B cell (primary cell): ENCODE measurements around the gene GRIK3. TPM values are rescaled to one million over a fixed set of nuclear protein-coding genes. Genes with fewer than 3 reads are reported as not detected.

Source experiments
- ATAC-seq: fragments of 200-7000 bp; cut with Tn5 transposase; one replicate; pipeline ENCODE4 v1.10.0; 2021; ENCODE audit warnings: low read depth, mild to moderate bottlenecking, moderate number of reproducible peaks, moderate library complexity
- CTCF ChIA-PET: fragments of 350-600 bp; sonication (Branson Sonifier 250); formaldehyde crosslinking; loops from one replicate; lab custom pipeline; 2021; ENCODE audit warnings: antibody characterized with exemption, inconsistent platforms; lab: Charles Lee
- POLR2A ChIA-PET: fragments of 350-600 bp; sonication (Branson Sonifier 250); formaldehyde crosslinking; loops from one replicate; lab custom pipeline; 2021; ENCODE audit warnings: antibody characterized with exemption; lab: Charles Lee
- DNase-seq: peaks from one replicate; pipeline ENCODE4 v3.0.0; 2013
- H2AFZ ChIP-seq: 2 replicates; pipeline ENCODE4 v1.6.1; 2012; ENCODE audit warnings: mild to moderate bottlenecking, low read depth, low read length; ENCODE audit not compliant: insufficient read depth, poor library complexity, severe bottlenecking
- H3K27ac ChIP-seq, 2 donors: 1 replicate in 1 of 2; 2 replicates in 1 of 2; pipeline ENCODE4 v1.5.1; 2012 to 2013; ENCODE audit warnings: low read length in 2 of 2, mild to moderate bottlenecking in 2 of 2, moderate library complexity in 1 of 2
- H3K27me3 ChIP-seq, 4 experiments: fragments of 200-600 bp in 1 of 4; sonication (generic) in 1 of 4; replicated peaks in 1 of 4; 1 replicate in 2 of 4; 2 replicates in 2 of 4; pipeline versions ENCODE4 v1.6.1 to v1.7.0; 2013 to 2016; ENCODE audit warnings: low read length in 3 of 4, mild to moderate bottlenecking in 2 of 4, mixed read lengths in 1 of 4, moderate library complexity in 1 of 4; ENCODE audit not compliant: insufficient read depth in 4 of 4, control insufficient read depth in 3 of 4; ENCODE audit errors: control extremely low read depth in 1 of 4
- H3K36me3 ChIP-seq, 2 experiments: replicated peaks in 1 of 2; 1 replicate in 1 of 2; 2 replicates in 1 of 2; pipeline versions ENCODE4 v1.6.1 to v1.7.1; 2013; ENCODE audit warnings: low read length in 1 of 2; ENCODE audit not compliant: insufficient read depth in 2 of 2, control insufficient read depth in 1 of 2; ENCODE audit errors: control extremely low read depth in 1 of 2, extremely low read depth in 1 of 2
- H3K4me1 ChIP-seq, 2 donors: fragments of 200-600 bp in 1 of 2; sonication (generic) in 1 of 2; 1 replicate in 1 of 2; 2 replicates in 1 of 2; pipeline versions ENCODE4 v1.5.1 to v1.6.1; 2013 to 2017; ENCODE audit warnings: low read length in 2 of 2; ENCODE audit not compliant: control insufficient read depth in 2 of 2, insufficient read depth in 2 of 2
- H3K4me2 ChIP-seq: replicated peaks from 2 replicates; pipeline ENCODE3; 2012; ENCODE audit warnings: mild to moderate bottlenecking, low read depth, low read length; ENCODE audit not compliant: poor library complexity, severe bottlenecking
- H3K4me3 ChIP-seq, 5 experiments: fragments of 200-600 bp in 1 of 5; sonication (generic) in 1 of 5; 1 replicate in 3 of 5; 2 replicates in 2 of 5; pipeline versions ENCODE4 v1.5.1 to v1.7.0; 2011 to 2016; ENCODE audit warnings: low read length in 4 of 5, mild to moderate bottlenecking in 4 of 5, low read depth in 2 of 5, control low read depth in 1 of 5, moderate library complexity in 1 of 5; ENCODE audit not compliant: insufficient read depth in 1 of 5; ENCODE audit errors: control extremely low read depth in 1 of 5, extremely low read depth in 1 of 5
- H3K79me2 ChIP-seq: fragments of 200-600 bp; sonication (generic); one replicate; pipeline ENCODE4 v1.6.0; 2016; ENCODE audit warnings: low read length; ENCODE audit not compliant: control insufficient read depth, insufficient read depth
- H3K9ac ChIP-seq: fragments of 200-600 bp; sonication (generic); 2 replicates; pipeline ENCODE4 v1.6.1; 2017; ENCODE audit warnings: mild to moderate bottlenecking, low read length, moderate library complexity
- H3K9me3 ChIP-seq, 3 donors: one replicate each; pipeline versions ENCODE4 v1.6.1 to v1.7.1; 2013; ENCODE audit warnings: low read length in 2 of 3; ENCODE audit not compliant: control insufficient read depth in 2 of 3, insufficient read depth in 1 of 3; ENCODE audit errors: control extremely low read depth in 1 of 3
- H4K20me1 ChIP-seq: 2 replicates; pipeline ENCODE4 v1.6.0; 2012; ENCODE audit warnings: mild to moderate bottlenecking, low read length; ENCODE audit not compliant: insufficient read depth, control insufficient read depth, poor library complexity, severe bottlenecking
- H3K27ac Mint-ChIP-seq: one replicate; pipeline ENCODE4 v1.8.0; 2021; ENCODE audit warnings: mixed read lengths
- H3K27me3 Mint-ChIP-seq: one replicate; pipeline ENCODE4 v1.8.0; 2021; ENCODE audit warnings: mixed read lengths
- H3K4me1 Mint-ChIP-seq: one replicate; pipeline ENCODE4 v1.8.0; 2021; ENCODE audit warnings: mixed read lengths
- H3K4me3 Mint-ChIP-seq: one replicate; pipeline ENCODE4 v1.8.0; 2021; ENCODE audit warnings: mixed read lengths
- H3K9me3 Mint-ChIP-seq: one replicate; pipeline ENCODE4 v1.8.0; 2022; ENCODE audit warnings: mixed read lengths; ENCODE audit not compliant: insufficient read depth
- EZH2 ChIP-seq: IDR thresholded peaks from 2 replicates; pipeline ENCODE4 v1.6.1; 2012; ENCODE audit warnings: borderline replicate concordance, low read depth, mild to moderate bottlenecking, moderate library complexity, low read length; ENCODE audit not compliant: insufficient read depth, poor library complexity, severe bottlenecking
- WGBS: methylation state at CpG from one replicate; pipeline ENCODE4 v1.1.5; 2013; ENCODE audit warnings: missing lambda C conversion rate; ENCODE audit not compliant: insufficient coverage; 5-methylcytosine and 5-hydroxymethylcytosine counted together
- intact Hi-C: fragments of 100-400 bp; cut with micrococcal nuclease; formaldehyde crosslinking; loops from one replicate; pipeline ENCODE4 v1.10.0; 2022
- polyA plus RNA-seq: library from polyadenylated mRNA; depleted of rRNA; stranded (reverse); fragments of >200 nt; gene quantifications from 2 replicates; pipeline ENCODE4 v1.2.3, GENCODE V29; 2012
- total RNA-seq, 2 donors: library from RNA; stranded (reverse); fragments of 120-200 nt in 1 of 2; gene quantifications; 1 replicate in 1 of 2; 2 replicates in 1 of 2; pipeline versions ENCODE4 v1.2.3 to v1.2.4, GENCODE V29; 2013 to 2022
- TF ChIP-seq, protein P1 (sequence below): fragments of 200-600 bp; IDR thresholded peaks from one replicate; pipeline ENCODE4 v1.8.0; 2022; ENCODE audit warnings: antibody characterized with exemption, mild to moderate bottlenecking

The GRIK3 gene
- total and polyA plus RNA-seq, 2 donors (not counting 1 experiment from before 2014, with no cell fraction given) = 0.12 to 1.5 TPM

DNA sequence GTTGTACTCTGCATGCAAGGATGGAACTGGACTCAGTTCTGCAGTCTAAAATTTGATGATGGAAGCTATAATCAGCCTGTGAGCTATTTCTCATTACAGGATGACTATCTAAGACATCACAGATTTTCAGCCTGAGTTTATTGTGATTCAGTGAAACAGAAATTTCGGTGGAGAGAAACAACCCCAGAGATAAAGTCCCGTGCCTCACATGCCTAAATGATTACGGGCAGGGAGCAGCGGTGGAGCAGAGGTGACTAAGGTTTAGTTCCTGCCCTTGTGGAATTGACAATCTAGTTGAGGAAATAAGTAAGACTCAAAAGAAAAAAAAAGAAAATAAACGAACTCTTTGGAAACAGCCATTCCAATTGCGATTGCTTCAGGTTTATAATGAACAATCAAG, 96.9 kb downstream of the GRIK3 start:
- intact Hi-C loops = no loop called here
- H3K4me2 ChIP-seq = no peak overlapping the region
- CTCF ChIA-PET = no interaction called here

DNA sequence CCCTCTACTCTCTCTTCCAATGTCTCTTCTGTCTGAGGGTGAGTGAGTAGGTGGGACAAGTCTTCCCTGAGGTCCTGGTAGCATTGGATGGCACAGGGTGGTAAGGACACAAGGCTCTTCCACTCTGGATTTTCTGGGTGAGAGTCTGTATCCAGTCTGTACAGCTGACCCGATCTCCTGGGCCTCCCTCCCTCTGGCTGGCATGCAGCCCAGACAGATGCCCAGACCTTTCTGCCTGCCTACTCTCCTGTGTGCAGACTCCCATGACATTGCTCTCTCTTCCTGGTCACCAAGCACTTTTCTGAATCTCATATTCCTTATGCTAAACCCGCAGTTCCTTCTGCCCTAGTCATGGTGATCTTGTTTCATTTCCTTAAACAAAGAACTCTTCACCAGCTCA, 100.3 kb downstream of the GRIK3 start:
- 78% methylated on average over 2 of the region's 2 CpGs for WGBS
- no peak overlapping the region for H2AFZ ChIP-seq
- intact Hi-C loops = no loop called here
- H3K27ac Mint-ChIP-seq = no peak overlapping the region
- H3K27me3 Mint-ChIP-seq = peaks cover 12% of the 10 kb centered on the region
- CTCF ChIA-PET = no interaction called here
- no peak overlapping the region for H3K27ac ChIP-seq
- no peak overlapping the region for H3K9ac ChIP-seq
- no peak for ATAC-seq
- no peaks in the 10 kb centered on the region for H3K4me1 Mint-ChIP-seq
- no peaks in the 10 kb centered on the region for H4K20me1 ChIP-seq
- no peaks in the 10 kb centered on the region for H3K9me3 ChIP-seq
- H3K4me1 ChIP-seq = no peaks in the 10 kb centered on the region
- no peaks in the 10 kb centered on the region for H3K79me2 ChIP-seq
- no peaks in the 10 kb centered on the region for H3K36me3 ChIP-seq
- no peak for DNase-seq
- H3K9me3 Mint-ChIP-seq = no peaks in the 10 kb centered on the region
- POLR2A ChIA-PET = no interaction called here
- no peak overlapping the region for H3K4me2 ChIP-seq
- H3K4me3 ChIP-seq = no peak overlapping the region
- H3K27me3 ChIP-seq = peaks cover 0 to 13% (median 0%) of the 10 kb centered on the region in 4 experiments
- H3K4me3 Mint-ChIP-seq = no peak overlapping the region
- no peak for TF ChIP-seq EZH2
- TF ChIP-seq, protein P1, sequence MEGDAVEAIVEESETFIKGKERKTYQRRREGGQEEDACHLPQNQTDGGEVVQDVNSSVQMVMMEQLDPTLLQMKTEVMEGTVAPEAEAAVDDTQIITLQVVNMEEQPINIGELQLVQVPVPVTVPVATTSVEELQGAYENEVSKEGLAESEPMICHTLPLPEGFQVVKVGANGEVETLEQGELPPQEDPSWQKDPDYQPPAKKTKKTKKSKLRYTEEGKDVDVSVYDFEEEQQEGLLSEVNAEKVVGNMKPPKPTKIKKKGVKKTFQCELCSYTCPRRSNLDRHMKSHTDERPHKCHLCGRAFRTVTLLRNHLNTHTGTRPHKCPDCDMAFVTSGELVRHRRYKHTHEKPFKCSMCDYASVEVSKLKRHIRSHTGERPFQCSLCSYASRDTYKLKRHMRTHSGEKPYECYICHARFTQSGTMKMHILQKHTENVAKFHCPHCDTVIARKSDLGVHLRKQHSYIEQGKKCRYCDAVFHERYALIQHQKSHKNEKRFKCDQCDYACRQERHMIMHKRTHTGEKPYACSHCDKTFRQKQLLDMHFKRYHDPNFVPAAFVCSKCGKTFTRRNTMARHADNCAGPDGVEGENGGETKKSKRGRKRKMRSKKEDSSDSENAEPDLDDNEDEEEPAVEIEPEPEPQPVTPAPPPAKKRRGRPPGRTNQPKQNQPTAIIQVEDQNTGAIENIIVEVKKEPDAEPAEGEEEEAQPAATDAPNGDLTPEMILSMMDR = no peak

More for the DNA sequence above, 96.9 kb downstream of the GRIK3 start:
- Mint-ChIP-seq H3K27me3 (peaks cover 20% of the 10 kb centered on the region), H3K4me1 (no peaks in the 10 kb centered on the region), H3K27ac (no peak overlapping the region), H3K4me3 (no peak overlapping the region), H3K9me3 (no peaks in the 10 kb centered on the region)
- Histone ChIP-seq H3K27ac (no peak overlapping the region), H4K20me1 (no peaks in the 10 kb centered on the region), H3K36me3 (no peaks in the 10 kb centered on the region), H3K9ac (no peak overlapping the region), H3K4me1 (no peaks in the 10 kb centered on the region), H2AFZ (no peak overlapping the region), H3K9me3 (peaks cover 0 to 4% (median 0%) of the 10 kb centered on the region in 3 donors), H3K27me3 (peaks cover 0 to 8% (median 0%) of the 10 kb centered on the region in 4 experiments), H3K4me3 (no peak overlapping the region), H3K79me2 (no peaks in the 10 kb centered on the region)
- no peak for ATAC-seq
- no peak for DNase-seq
- 93% methylated on average over 4 of the region's 6 CpGs for WGBS
- POLR2A ChIA-PET = no interaction called here
- TF ChIP-seq, protein P1 = no peak
- no peak for TF ChIP-seq EZH2
